GM18870 (cell line): ENCODE results near the gene CPEB3.
"Not testable (repeated sequence)": the region's sequence is repeated elsewhere in the genome, so short reads cannot be mapped to it uniquely, and the experiment has no call there.

Source experiments
- ATAC-seq: cut with Tn5 transposase; IDR thresholded peaks from one replicate; pipeline ENCODE4 v1.9.1; 2021; ENCODE audit warnings: moderate library complexity; ENCODE audit not compliant: unreplicated experiment

Gene CPEB3

GRCh38 chr10:92216608-92217007 lies 74.3 kb downstream of the CPEB3 start:
- not testable (repeated sequence) for ATAC-seq

GRCh38 chr10:92215222-92215621 lies 75.7 kb downstream of the CPEB3 start:
- ATAC-seq = not testable (repeated sequence)

GRCh38 chr10:92213049-92213448 lies 77.8 kb downstream of the CPEB3 start:
- no peak for ATAC-seq

DNA sequence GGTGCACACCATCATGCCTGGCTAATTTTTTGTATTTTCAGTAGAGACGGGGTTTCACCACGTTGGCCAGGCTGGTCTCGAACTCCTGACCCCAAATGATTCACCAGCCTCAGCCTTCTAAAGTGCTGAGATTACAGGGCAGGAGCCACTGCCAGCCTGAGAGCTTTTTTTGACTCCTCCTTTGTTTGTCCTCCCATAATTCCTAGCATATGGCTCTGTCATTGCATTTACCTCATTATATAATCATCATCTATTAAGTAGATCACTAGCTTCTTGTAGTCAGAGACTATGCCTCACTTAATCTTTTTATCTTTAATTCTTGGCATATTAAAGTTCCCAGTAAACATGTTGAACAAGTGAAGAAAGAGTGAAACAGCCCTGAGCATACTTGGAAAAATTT lies 82.1 kb downstream of the CPEB3 start:
- no peak for ATAC-seq

DNA sequence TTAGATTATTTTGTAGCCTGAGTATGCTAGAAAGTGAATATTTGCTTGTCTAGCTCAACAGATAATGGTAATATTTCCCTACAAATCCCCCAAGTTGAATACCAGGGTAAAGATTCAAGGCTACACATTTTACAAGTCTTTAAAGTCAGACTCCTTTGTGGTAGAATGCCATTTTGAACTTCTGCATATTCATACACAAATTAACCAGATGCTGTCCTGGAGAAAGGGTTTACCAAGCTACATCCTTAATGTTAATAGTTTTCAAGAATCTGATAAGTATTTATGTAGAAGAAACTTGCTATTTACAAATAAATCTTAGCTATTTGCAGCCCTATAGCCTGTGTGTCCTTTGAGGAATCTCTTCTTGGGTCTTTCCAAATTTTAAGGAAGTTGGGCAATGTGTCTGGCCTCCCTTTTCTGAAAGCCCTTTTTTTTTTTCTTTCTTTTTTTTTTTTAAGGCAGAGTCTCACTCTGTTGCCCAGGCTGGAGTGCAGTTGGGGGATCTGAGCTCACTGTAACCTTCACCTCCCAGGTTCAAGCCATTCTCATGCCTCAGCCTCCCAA lies 82.6 kb downstream of the CPEB3 start:
- ATAC-seq = no peak

DNA sequence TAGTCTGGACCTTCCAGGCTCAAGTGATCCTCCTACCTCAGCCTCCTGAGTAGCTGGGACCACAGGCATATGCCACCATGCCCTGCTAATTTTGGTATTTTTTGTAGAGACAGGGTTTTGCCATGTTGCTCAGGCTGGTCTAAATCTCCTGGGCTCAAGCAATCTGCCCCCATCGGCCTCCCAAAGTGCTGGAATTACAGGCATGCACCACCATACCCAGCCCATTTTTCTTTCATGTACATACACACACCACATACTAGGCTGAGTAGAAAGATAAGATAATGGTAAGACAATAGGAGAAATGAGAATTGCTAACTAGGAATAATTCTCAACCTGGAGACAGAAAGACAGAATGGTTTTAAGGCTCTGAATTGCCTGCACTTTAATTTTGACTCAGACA lies 83.8 kb downstream of the CPEB3 start:
- no peak for ATAC-seq

DNA sequence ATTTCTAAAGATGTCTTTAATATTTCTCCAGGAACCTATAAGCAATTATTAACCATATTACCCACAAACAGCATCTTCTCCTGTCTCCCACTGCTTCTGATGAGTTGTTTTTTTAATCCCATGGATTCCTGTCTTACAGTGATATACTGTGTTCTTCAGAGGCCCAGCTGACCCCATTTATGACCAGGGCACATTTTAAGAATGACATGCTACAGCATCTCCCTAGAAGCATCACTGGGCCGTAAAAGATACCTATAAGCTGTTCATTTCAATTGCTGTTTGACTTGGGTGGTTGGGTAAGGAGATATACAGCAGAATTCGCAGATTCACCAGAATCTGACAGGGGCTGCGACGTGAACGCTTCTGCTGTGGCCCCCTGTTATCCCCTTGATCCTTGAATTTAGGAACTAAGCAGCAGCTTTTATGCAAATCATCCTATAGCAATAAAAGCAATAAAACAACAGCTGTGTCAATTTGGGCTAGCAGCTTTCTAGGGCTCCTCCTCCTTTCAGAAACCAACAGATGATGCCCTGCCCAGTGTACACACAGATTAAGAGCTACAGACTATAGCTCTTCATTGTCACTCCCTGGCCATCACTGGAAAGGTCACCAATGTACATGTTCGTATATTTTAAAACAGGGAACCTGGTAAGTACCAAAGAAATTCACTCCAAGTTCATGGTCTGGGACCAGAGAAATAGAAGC lies 86.8 kb downstream of the CPEB3 start:
- no peak for ATAC-seq

DNA sequence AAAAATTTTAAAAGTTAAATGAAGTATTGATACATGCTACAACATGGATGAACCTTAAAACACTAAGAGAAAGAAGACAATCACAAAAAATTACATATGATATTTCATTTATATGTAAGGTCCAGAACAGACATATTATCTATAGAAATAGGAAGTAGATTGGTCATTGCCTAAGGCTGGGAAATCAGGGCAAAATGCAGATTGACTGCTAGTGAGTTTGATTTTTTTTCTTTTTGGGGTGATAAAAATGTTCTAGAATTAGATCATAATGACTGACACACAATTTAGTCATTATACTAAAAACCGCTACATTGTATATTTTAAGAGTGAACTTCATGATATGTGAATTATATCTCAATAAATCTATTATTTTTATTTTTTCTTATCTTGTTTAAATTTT lies 88.3 kb downstream of the CPEB3 start:
- no peak for ATAC-seq

GRCh38 chr10:92200564-92200963 lies 90.3 kb downstream of the CPEB3 start:
- no peak for ATAC-seq

GRCh38 chr10:92187101-92187500 lies 103.8 kb downstream of the CPEB3 start:
- ATAC-seq = no peak

GRCh38 chr10:92184977-92185376 lies 105.9 kb downstream of the CPEB3 start:
- ATAC-seq = no peak

DNA sequence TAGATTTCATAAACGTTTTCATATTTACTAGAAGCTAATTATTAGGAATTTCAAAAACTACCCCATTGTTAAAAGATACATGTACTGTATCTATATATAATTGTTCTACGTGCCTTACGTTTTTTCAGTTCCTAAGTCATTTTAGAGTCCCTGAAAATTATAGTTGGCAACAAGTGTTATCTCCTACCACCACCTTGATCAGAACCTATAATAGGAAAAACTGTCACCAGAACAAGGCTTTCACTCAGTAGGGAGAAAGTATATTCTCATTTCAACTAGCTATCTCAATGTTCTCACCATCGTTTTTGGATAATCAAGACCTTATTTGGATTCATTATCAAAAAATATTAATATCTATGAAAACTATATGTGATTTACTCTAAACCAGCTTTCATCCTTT lies 107.7 kb downstream of the CPEB3 start:
- ATAC-seq = no peak

DNA sequence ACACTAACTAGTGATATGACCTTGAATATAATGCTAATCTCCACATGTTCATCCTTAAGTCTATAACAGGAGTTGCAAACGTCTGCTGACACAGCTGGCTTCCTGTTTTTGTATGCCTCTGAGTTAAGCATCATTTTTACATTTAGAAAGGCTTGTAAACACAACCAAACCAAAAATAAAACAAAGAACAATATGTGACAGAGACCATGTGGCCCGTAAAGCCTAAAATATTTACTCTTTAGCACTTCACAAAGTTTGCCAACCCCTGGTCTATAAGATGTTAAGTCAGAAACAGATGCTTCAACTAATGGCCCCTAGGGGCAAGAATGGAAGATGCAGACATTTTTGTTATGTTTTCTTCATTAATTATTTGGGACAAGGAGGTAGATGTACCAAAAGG lies 109.3 kb downstream of the CPEB3 start:
- no peak for ATAC-seq

DNA sequence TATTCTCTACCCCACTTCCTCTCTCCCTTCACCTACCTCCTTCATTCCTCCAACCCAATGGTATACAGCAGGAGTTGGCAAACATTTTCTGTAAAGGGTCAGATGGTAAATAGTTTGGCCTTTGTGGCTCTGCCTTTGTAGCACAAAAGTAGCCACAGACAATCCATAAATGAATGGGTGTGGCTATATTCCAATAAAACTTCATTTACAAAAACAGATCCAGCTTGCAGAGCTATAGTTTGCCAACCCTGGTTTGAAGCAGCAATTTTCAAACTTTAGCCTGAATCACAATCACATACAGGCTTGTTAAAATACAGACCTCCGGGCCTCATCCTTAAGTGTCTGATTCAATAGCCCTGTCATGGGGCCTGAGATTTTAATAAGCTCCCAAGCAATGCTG lies 110.5 kb downstream of the CPEB3 start:
- no peak for ATAC-seq

DNA sequence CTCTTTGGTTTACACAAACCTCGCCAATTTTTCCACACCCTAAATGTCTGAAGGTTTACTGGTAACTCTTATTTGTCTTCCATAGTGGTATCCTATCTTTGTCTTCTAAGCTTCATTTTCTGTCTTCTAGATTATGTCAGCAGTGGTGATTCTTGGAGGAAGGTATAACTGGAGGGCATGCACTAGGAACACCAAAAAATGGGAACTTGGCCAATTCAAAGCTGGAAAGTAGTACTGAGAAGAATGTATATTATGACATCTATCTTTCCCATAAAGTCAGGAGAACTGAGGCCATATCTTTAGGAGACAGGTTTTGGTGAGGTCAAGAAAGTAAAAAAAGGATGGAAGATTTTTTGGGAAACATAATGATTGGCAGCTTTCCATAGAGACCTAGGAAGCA lies 113.3 kb downstream of the CPEB3 start:
- ATAC-seq = no peak

- ATAC-seq = no peak
These were observed 115.7 kb downstream of the CPEB3 start for GRCh38 chr10:92175164-92175563.

DNA sequence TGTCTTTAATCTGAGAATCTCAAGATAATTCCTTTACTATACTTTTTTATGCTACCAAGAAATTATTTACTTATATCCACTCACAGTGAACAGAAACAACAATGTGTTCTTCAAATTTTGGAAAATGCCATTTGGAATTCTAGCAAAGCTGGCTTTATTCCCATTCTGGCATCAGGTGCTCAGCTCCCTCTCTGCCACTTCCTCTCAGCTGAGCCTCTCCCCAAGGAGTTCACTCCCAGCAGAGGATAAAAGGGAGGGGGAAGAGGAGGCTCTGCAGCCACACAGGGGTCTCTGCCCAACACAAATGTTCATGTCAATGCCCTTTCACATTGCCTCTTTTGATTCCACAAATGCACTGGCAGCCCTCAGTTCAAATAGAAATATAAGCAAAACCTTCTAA lies 116.9 kb downstream of the CPEB3 start:
- ATAC-seq = no peak

GRCh38 chr10:92164036-92164696 lies 126.7 kb downstream of the CPEB3 start:
- ATAC-seq = no peak

DNA sequence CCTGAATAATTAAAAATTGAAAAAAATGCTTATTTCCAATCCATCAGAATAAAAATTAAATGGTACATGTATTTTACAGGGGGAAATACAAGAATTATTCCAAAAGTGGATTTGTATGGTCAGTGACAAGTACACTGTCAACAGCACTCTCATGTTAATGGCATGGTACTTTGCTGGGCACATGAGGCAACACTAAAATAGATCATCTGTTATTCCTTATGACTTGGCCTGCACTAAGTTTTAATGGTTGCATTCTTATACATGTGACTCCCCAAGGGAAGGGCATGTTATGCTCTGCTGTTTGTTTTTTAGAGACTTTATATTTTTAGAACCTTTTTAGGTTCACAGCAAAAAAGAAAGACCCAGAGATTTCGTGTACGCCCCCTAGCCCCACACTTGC lies 128.3 kb downstream of the CPEB3 start:
- ATAC-seq = no peak

GRCh38 chr10:92156874-92157773 lies 133.8 kb downstream of the CPEB3 start:
- no peak for ATAC-seq

DNA sequence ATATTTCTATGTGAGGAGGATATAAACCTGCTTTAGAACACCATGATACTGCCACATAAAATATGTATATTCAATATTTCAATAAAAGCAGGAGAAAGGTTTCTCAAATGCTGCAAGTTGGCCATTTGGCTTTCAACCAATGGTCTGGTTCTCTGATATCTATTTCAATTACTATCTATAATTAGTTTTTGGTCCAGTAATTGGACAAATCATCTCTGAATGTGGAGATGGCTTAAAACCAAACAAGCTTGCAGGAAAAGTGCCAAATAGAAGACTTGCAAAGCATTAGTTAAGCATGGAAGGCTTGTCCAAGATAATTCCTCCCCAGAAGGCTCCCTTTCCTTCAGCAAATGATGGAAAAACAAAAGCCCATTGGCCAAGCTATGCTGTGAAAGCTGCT lies 140.1 kb downstream of the CPEB3 start:
- ATAC-seq = no peak
